ENCODE measurements around the gene WDFY2.

DNA sequence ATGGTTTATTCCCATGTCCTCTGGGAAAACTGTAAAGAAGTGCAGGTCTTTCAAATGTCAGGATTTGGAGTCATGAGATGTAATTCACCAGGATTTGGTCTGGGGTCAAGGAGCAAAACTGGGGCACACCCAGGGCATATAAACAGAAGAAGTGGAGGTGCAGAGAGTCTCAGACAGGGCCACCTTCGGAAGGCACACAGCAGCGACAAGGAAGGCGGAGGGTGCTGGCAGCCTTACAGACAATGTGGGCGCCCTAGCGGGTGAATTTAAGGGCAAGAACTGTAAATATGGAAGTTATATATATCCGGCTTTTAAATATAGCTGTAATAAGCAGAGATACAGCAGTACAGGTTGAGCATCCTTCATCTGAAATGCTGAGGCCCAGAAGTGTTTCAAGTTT lies 188.5 kb downstream of the WDFY2 start:
- TF ChIP-seq, protein P1, sequence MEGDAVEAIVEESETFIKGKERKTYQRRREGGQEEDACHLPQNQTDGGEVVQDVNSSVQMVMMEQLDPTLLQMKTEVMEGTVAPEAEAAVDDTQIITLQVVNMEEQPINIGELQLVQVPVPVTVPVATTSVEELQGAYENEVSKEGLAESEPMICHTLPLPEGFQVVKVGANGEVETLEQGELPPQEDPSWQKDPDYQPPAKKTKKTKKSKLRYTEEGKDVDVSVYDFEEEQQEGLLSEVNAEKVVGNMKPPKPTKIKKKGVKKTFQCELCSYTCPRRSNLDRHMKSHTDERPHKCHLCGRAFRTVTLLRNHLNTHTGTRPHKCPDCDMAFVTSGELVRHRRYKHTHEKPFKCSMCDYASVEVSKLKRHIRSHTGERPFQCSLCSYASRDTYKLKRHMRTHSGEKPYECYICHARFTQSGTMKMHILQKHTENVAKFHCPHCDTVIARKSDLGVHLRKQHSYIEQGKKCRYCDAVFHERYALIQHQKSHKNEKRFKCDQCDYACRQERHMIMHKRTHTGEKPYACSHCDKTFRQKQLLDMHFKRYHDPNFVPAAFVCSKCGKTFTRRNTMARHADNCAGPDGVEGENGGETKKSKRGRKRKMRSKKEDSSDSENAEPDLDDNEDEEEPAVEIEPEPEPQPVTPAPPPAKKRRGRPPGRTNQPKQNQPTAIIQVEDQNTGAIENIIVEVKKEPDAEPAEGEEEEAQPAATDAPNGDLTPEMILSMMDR (IDR thresholded peaks at IDR 0.05; ENCODE audit: poor library complexity, severe bottlenecking) = no peak
- TF ChIP-seq EZH2 (IDR thresholded peaks at IDR 0.05; ENCODE audit: borderline replicate concordance, insufficient read depth, low read length, poor library complexity, severe bottlenecking) (no peak), RAD21 (conservative IDR thresholded peaks at IDR 0.05) (no peak), EP300 (conservative IDR thresholded peaks at IDR 0.05; ENCODE audit: poor library complexity, severe bottlenecking) (no peak), TAF1 (IDR thresholded peaks at IDR 0.05; ENCODE audit: low read depth) (no peak)
- TF ChIP-seq, protein P2, sequence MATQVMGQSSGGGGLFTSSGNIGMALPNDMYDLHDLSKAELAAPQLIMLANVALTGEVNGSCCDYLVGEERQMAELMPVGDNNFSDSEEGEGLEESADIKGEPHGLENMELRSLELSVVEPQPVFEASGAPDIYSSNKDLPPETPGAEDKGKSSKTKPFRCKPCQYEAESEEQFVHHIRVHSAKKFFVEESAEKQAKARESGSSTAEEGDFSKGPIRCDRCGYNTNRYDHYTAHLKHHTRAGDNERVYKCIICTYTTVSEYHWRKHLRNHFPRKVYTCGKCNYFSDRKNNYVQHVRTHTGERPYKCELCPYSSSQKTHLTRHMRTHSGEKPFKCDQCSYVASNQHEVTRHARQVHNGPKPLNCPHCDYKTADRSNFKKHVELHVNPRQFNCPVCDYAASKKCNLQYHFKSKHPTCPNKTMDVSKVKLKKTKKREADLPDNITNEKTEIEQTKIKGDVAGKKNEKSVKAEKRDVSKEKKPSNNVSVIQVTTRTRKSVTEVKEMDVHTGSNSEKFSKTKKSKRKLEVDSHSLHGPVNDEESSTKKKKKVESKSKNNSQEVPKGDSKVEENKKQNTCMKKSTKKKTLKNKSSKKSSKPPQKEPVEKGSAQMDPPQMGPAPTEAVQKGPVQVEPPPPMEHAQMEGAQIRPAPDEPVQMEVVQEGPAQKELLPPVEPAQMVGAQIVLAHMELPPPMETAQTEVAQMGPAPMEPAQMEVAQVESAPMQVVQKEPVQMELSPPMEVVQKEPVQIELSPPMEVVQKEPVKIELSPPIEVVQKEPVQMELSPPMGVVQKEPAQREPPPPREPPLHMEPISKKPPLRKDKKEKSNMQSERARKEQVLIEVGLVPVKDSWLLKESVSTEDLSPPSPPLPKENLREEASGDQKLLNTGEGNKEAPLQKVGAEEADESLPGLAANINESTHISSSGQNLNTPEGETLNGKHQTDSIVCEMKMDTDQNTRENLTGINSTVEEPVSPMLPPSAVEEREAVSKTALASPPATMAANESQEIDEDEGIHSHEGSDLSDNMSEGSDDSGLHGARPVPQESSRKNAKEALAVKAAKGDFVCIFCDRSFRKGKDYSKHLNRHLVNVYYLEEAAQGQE (IDR thresholded peaks at IDR 0.05; ENCODE audit: borderline replicate concordance) = no peak
